Astrocyte of the cerebellum (primary cell): ENCODE results near the gene INSR.

Experiments used
- DNase-seq: peaks from one replicate; pipeline ENCODE4 v3.0.0-alpha.2; 2011; ENCODE audit warnings: low read depth
- H3K4me3 ChIP-seq: 2 replicates; pipeline ENCODE4 v1.5.1; 2011; ENCODE audit warnings: mild to moderate bottlenecking, low read depth, low read length, moderate library complexity
- in situ Hi-C: cut with HindIII; loops from 2 replicates; pipeline ENCODE4 v1.10.0; 2017; ENCODE audit warnings: low sequenced_read_pairs
- TF ChIP-seq, protein P1 (sequence below): IDR thresholded peaks from 2 replicates; pipeline ENCODE4 v1.5.1; 2012; ENCODE audit warnings: low read length, low read depth, moderate library complexity, mild to moderate bottlenecking; ENCODE audit errors: missing control alignments

INSR gene

DNA sequence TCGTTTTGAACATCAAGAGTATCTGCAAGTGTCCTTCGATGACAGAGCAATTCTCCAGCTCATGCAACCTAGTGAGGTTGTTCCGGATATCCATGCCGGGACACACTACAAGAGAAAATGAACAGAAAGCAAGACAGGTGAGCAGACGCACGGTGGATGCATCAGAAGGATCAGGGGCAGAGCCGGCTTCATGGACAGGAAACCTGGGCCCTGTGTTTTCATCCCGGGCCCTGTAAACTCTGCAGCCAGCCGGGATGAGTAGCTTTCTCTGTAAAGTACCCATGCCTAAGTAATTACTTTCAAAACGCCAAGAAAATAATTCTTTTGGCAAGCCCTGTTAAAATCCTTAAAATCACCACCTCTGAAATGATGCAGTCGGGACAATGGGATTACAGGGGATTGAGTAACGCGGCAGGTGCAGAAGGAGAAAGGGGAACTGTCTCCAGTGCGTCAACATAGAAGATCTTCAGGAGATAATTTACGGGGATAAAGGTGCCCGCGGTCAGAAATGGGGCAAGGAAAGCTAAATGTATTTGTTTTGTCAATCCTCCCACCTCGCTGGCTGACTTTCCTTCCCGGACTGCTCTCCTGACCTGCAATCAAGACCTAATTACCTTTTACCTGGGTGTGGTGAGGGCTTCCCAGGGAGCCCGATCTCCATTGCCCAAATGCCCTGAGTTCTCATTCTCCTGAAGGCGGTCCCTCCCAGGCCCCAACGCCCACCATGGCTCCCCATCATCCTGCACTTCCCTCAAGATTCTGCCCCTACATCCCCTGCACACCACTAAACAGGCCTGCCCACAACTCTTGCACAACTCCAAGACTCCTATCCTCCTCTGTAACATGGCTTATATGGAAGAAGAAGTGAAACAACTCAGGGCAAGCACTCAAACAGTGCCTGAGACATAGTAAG lies 26.2 kb downstream of the INSR start:
- H3K4me3 ChIP-seq: no peak overlapping the region
- no peak for DNase-seq
- TF ChIP-seq, protein P1, sequence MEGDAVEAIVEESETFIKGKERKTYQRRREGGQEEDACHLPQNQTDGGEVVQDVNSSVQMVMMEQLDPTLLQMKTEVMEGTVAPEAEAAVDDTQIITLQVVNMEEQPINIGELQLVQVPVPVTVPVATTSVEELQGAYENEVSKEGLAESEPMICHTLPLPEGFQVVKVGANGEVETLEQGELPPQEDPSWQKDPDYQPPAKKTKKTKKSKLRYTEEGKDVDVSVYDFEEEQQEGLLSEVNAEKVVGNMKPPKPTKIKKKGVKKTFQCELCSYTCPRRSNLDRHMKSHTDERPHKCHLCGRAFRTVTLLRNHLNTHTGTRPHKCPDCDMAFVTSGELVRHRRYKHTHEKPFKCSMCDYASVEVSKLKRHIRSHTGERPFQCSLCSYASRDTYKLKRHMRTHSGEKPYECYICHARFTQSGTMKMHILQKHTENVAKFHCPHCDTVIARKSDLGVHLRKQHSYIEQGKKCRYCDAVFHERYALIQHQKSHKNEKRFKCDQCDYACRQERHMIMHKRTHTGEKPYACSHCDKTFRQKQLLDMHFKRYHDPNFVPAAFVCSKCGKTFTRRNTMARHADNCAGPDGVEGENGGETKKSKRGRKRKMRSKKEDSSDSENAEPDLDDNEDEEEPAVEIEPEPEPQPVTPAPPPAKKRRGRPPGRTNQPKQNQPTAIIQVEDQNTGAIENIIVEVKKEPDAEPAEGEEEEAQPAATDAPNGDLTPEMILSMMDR: no peak
- in situ Hi-C loops: loop anchor here (10.0 kb wide), 2 partner anchors 63 to 67 kb away; no protein-coding TSS in a partner anchor

DNA sequence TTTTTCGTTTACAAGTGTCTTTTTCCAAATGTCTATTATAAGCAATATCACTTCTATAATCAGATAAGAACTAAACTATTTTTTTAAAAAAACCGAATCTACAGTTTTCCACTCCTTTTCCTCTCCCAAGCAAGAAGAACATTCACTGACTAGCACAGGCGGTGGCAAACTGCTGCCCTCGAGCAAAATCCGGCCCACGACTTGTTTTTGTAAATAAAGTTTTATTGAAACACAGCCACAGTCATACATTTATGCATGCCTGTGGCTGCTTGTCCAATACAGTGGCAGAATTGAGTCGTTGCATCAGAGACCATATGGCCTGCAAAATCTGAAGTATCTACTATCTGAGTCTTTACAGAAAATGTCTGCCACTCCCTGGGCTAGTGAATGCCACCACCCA lies 27.4 kb downstream of the INSR start:
- no peak overlapping the region for H3K4me3 ChIP-seq
- in situ Hi-C loops: loop anchor here (10.0 kb wide), 2 partner anchors 62 to 68 kb away; no protein-coding TSS in a partner anchor

DNA sequence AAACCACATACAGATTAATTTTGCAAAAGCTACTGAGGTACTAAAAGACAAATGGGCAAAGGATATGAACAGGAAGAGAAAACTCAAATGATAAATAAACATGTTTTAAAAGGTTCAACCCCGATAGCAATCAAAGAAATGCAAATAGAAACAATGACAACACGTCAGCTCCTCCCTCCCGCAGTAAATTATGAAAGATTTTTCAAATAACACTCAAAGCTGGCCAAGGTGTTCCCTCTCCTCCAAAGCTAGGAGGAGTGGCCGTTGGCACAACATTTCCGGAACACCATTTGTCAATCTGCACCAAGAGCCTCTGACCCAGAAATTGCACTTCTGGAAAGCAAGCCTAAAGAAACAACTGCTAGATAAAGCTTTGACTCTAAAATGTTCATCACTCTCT lies 28.3 kb downstream of the INSR start:
- no peak overlapping the region for H3K4me3 ChIP-seq
- in situ Hi-C loops: loop anchor here (10.0 kb wide), 2 partner anchors 61 to 69 kb away; no protein-coding TSS in a partner anchor
- TF ChIP-seq, protein P1: no peak
- DNase-seq: no peak

More for the DNA sequence above, 27.4 kb downstream of the INSR start:
- no peak for DNase-seq
- TF ChIP-seq, protein P1: no peak

DNA sequence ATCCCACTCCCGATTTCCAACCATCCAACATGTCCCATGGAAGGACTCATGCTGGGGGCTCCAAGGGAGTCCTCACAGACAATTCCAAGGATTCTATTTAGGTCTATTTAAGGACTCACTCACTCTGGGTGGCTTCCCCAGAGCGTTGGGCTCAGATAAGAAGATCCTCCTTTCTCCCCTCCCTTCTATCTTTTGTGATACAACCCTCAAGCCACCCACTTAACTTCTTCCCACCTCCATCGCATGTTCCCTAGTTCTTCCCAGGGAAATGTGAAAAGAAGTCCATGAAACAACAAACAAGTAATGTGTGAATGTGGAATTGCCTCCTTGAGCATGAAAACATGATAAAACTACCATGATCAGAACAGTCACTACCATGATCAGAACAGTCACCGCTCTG lies 29.4 kb downstream of the INSR start:
- DNase-seq: no peak
- TF ChIP-seq, protein P1: no peak
- in situ Hi-C loops: loop anchor here (10.0 kb wide), 2 partner anchors 60 to 70 kb away; no protein-coding TSS in a partner anchor
- no peak overlapping the region for H3K4me3 ChIP-seq

DNA sequence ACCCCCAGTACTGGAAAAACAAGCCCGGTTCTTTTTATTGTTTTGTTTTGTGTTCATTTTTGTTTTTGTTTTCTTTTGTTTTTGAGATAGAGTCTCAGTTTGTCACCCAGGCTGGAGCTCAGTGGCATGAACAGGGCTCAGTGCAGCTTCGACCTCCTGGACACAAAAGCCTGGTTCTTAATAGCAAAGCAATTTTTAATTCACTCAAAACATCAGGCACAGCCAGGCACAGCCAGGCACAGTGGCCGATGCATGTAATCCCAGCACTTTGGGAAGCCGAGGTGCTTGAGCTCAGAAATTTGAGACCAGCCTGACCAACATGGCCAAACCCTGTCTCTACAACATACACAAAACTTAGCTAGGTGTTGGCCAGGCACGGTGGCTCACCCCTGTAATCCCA lies 30.7 kb downstream of the INSR start:
- TF ChIP-seq, protein P1: no peak
- DNase-seq: no peak
- H3K4me3 ChIP-seq: no peak overlapping the region
- in situ Hi-C loops: loop anchor here (10.0 kb wide), 2 partner anchors 59 to 71 kb away; no protein-coding TSS in a partner anchor

DNA sequence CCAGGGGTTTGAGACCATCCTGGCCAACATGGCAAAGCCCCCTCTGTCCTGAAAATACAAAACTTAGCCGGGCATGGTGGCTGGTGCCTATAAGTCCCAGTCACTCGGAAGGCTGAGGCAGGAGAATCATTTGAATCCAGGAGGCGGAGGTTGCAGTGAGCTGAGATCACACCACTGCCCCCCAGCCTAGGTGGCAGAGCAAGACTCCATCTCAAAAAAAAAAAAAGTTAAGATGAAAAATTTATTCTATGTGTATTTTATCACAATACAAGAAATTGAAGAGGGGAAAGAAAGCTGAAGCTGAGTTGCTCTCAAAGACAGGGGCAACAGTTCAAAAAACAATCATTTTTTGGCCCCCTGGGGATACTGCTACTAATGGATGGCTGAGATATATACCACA lies 31.1 kb downstream of the INSR start:
- H3K4me3 ChIP-seq: no peak overlapping the region
- in situ Hi-C loops: loop anchor here (10.0 kb wide), 2 partner anchors 58 to 72 kb away; no protein-coding TSS in a partner anchor
- DNase-seq: no peak
- TF ChIP-seq, protein P1: no peak
